GM18498 (cell line): ENCODE results near the gene GRIK3.

Experiments
- ATAC-seq: cut with Tn5 transposase; IDR thresholded peaks from one replicate; pipeline ENCODE4 v1.9.1; 2021; ENCODE audit warnings: mild to moderate bottlenecking, moderate library complexity; ENCODE audit not compliant: unreplicated experiment

GRIK3 gene

GRCh38 chr1:37047542-37047941 is 13.2 kb upstream of the GRIK3 start:
- ATAC-seq = no peak

GRCh38 chr1:37043101-37043500 is 8.8 kb upstream of the GRIK3 start:
- no peak for ATAC-seq

GRCh38 chr1:37042506-37042905 is 8.2 kb upstream of the GRIK3 start:
- no peak for ATAC-seq

- ATAC-seq = no peak
These were observed 7.2 kb upstream of the GRIK3 start for GRCh38 chr1:37041483-37041882.

- ATAC-seq = no peak
These were observed 6.5 kb upstream of the GRIK3 start for GRCh38 chr1:37040773-37041172.

GRCh38 chr1:37040261-37040660 is 5.9 kb upstream of the GRIK3 start:
- ATAC-seq = no peak

GRCh38 chr1:37038227-37039093 is 4.1 kb upstream of the GRIK3 start:
- ATAC-seq = no peak

GRCh38 chr1:37037690-37038089 is 3.4 kb upstream of the GRIK3 start:
- ATAC-seq = no peak

- no peak for ATAC-seq
These were observed 2.3 kb upstream of the GRIK3 start for GRCh38 chr1:37036667-37037053.

- ATAC-seq = no peak
These were observed 1.7 kb upstream of the GRIK3 start for GRCh38 chr1:37035796-37036666.

- ATAC-seq = no peak
These were observed 838 bp upstream of the GRIK3 start for GRCh38 chr1:37035014-37035691.

GRCh38 chr1:37033355-37034101 is 787 bp downstream of the GRIK3 start:
- ATAC-seq = no peak

GRCh38 chr1:37032660-37033354 is 1.5 kb downstream of the GRIK3 start:
- ATAC-seq = no peak

- no peak for ATAC-seq
These were observed 2.4 kb downstream of the GRIK3 start for GRCh38 chr1:37031871-37032270.

- no peak for ATAC-seq
These were observed 2.9 kb downstream of the GRIK3 start for GRCh38 chr1:37031429-37031828.

- no peak for ATAC-seq
These were observed 5.2 kb downstream of the GRIK3 start for GRCh38 chr1:37028981-37029617.

- no peak for ATAC-seq
These were observed 12.8 kb downstream of the GRIK3 start for GRCh38 chr1:37021502-37021901.

GRCh38 chr1:37020653-37021277 is 13.6 kb downstream of the GRIK3 start:
- ATAC-seq = no peak

GRCh38 chr1:37018510-37018909 is 15.8 kb downstream of the GRIK3 start:
- ATAC-seq = no peak
